ENCODE results near the gene RSBN1L. TPM values are rescaled to one million over a fixed set of nuclear protein-coding genes. Genes with fewer than 3 reads are reported as not detected.

RSBN1L gene
- polyA plus RNA-seq, 1 donor from 2014 or later: 24.7 TPM

- TF ChIP-seq MXI1 (conservative IDR thresholded peaks at IDR 0.05; ENCODE audit: poor library complexity, severe bottlenecking): no peak
- no peak for TF ChIP-seq EP300 (conservative IDR thresholded peaks at IDR 0.05; ENCODE audit: poor library complexity, severe bottlenecking)
- no peak for TF ChIP-seq TAF1 (IDR thresholded peaks at IDR 0.05; ENCODE audit: low read depth)
- TF ChIP-seq REST (IDR thresholded peaks at IDR 0.05; ENCODE audit: borderline replicate concordance): no peak
- no peak for TF ChIP-seq POLR2AphosphoS5 (IDR thresholded peaks at IDR 0.05)
- TF ChIP-seq CTCF (IDR thresholded peaks at IDR 0.05; ENCODE audit: poor library complexity, severe bottlenecking): no peak
- TF ChIP-seq SMC3 (conservative IDR thresholded peaks at IDR 0.05; ENCODE audit: poor library complexity): no peak
- TF ChIP-seq EZH2 (IDR thresholded peaks at IDR 0.05; ENCODE audit: borderline replicate concordance, insufficient read depth, low read length, poor library complexity, severe bottlenecking): no peak
- no peak for TF ChIP-seq RAD21 (conservative IDR thresholded peaks at IDR 0.05)
- H3K9me3 ChIP-seq (ENCODE audit: low read length): no peaks in the 10 kb centered on the region
- peaks cover 5% of the 10 kb centered on the region for H3K36me3 ChIP-seq (ENCODE audit: insufficient read depth, low read length)
- no peak overlapping the region for H3K27ac ChIP-seq (ENCODE audit: low read length)
- H2AFZ ChIP-seq (ENCODE audit: low read depth, low read length): no peak overlapping the region
- no peaks in the 10 kb centered on the region for H3F3A ChIP-seq (ENCODE audit: insufficient read depth, low read length, poor library complexity, severe bottlenecking)
- no peaks in the 10 kb centered on the region for H3K9me2 ChIP-seq (ENCODE audit: insufficient read depth, low read length)
- no peak overlapping the region for H3K4me3 ChIP-seq (ENCODE audit: low read length)
- H3K9ac ChIP-seq (ENCODE audit: low read length): no peak overlapping the region
- peaks cover 3% of the 10 kb centered on the region for H3K79me2 ChIP-seq (replicated peaks; ENCODE audit: insufficient read depth, low read length)
- H4K20me1 ChIP-seq (ENCODE audit: insufficient read depth): no peaks in the 10 kb centered on the region
- no peak overlapping the region for H3K4me2 ChIP-seq (ENCODE audit: low read length)
- H3K27me3 ChIP-seq (ENCODE audit: insufficient read depth, low read depth, low read length): no peaks in the 10 kb centered on the region
These were observed 50.5 kb downstream of the RSBN1L start for GRCh38 chr7:77746824-77747165.

- Histone ChIP-seq H3K9ac (ENCODE audit: low read length) (no peak overlapping the region), H3K36me3 (ENCODE audit: insufficient read depth, low read length) (peaks cover 7% of the 10 kb centered on the region), H3K9me2 (ENCODE audit: insufficient read depth, low read length) (no peaks in the 10 kb centered on the region), H3F3A (ENCODE audit: insufficient read depth, low read length, poor library complexity, severe bottlenecking) (no peaks in the 10 kb centered on the region), H3K27me3 (ENCODE audit: insufficient read depth, low read depth, low read length) (no peaks in the 10 kb centered on the region), H3K4me2 (ENCODE audit: low read length) (no peak overlapping the region), H3K79me2 (replicated peaks; ENCODE audit: insufficient read depth, low read length) (peaks cover 3% of the 10 kb centered on the region), H3K27ac (ENCODE audit: low read length) (no peak overlapping the region), H2AFZ (ENCODE audit: low read depth, low read length) (no peak overlapping the region), H3K4me3 (ENCODE audit: low read length) (no peak overlapping the region), H3K9me3 (ENCODE audit: low read length) (no peaks in the 10 kb centered on the region), H4K20me1 (ENCODE audit: insufficient read depth) (no peaks in the 10 kb centered on the region)
- TF ChIP-seq SMC3 (conservative IDR thresholded peaks at IDR 0.05; ENCODE audit: poor library complexity) (no peak), EZH2 (IDR thresholded peaks at IDR 0.05; ENCODE audit: borderline replicate concordance, insufficient read depth, low read length, poor library complexity, severe bottlenecking) (no peak), MXI1 (conservative IDR thresholded peaks at IDR 0.05; ENCODE audit: poor library complexity, severe bottlenecking) (no peak), TAF1 (IDR thresholded peaks at IDR 0.05; ENCODE audit: low read depth) (no peak), POLR2AphosphoS5 (IDR thresholded peaks at IDR 0.05) (no peak), EP300 (conservative IDR thresholded peaks at IDR 0.05; ENCODE audit: poor library complexity, severe bottlenecking) (no peak), REST (IDR thresholded peaks at IDR 0.05; ENCODE audit: borderline replicate concordance) (no peak), RAD21 (conservative IDR thresholded peaks at IDR 0.05) (no peak), CTCF (IDR thresholded peaks at IDR 0.05; ENCODE audit: poor library complexity, severe bottlenecking) (no peak)
These were observed 50.9 kb downstream of the RSBN1L start for GRCh38 chr7:77747178-77747577.
